GM18520 (cell line): ENCODE results near the gene VPS33A.
"Not testable (repeated sequence)": the region's sequence is repeated elsewhere in the genome, so short reads cannot be mapped to it uniquely, and the experiment has no call there.

Experiments used
- ATAC-seq: cut with Tn5 transposase; IDR thresholded peaks from one replicate; pipeline ENCODE4 v1.9.1; 2021; ENCODE audit not compliant: unreplicated experiment

Gene VPS33A

DNA sequence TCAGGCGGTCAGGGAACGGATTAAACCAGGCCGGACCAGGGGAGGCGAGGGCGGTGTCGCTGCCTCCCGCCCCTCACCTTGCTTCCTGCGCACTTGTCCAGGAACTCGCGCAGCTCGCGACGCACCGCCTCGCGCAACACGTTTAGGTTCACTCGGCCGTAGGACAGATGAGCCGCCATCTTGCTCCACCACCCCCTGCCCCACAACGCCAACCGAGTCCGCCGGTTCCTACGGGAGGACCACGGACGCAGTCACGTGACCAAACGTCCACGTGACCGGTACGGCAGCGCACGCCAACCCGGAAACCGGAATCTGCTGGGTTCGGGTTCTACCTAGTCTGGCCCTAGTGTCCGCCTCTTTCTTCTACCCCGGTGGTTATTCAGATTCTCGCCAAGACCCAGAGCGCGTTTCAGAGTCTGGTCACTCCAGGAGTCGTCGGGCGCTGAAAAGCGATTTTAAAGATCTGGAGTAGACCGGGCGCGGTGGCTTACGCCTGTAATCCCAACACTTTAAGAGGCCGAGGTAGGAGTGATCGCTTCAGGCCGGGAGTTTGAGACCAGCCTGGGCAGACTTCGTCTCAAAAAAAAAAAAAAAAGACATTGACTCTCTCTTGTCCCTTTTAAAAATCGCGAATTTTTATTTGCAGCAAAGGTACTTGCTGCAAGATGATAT, at the start of gene VPS33A:
VPS33A (minus strand) TSS at position 265 of the 672 bp plus-strand sequence; CDS start at position 179, 86 bp downstream.
- peak; percentile 88 for ATAC-seq

DNA sequence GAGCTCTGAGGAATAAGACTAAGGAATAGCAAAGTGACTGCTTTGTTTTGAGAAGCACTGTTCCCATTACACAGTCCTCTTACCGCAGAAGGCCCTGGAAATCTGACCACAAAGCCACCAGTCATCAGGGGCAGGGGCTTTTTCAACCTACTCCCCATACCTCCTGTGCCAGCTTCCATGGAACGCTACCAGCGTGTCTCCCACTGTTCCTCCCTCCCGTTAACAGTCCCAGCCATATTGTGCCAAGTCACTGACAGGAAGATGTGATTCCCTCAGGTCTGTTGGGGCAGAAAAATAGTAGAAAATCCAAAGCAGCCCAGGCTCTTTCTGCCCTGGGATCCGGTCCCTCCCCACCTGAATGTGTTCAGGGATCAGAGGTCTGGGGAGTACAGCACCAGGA, 46.6 kb upstream of the VPS33A start:
- ATAC-seq, result no peak

DNA sequence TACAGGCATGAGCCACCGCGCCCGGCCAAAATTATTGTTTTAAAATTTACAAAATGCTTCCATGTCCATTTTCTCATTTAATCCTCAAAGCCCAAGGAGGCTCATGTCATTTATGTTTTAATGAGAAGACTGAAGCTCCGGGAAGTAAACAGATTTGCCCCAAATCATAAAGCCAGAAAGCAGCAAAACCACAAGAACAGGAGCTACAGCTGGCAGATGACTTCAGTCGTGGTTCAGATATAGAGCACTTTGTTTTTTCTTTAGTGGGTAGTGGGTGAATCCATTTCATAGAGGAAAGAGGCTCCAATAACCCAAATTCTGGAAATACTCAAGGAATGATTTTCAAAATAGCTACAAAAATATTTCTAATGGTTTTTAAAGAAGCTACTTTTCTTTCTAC, 45.4 kb upstream of the VPS33A start:
- ATAC-seq, result no peak

DNA sequence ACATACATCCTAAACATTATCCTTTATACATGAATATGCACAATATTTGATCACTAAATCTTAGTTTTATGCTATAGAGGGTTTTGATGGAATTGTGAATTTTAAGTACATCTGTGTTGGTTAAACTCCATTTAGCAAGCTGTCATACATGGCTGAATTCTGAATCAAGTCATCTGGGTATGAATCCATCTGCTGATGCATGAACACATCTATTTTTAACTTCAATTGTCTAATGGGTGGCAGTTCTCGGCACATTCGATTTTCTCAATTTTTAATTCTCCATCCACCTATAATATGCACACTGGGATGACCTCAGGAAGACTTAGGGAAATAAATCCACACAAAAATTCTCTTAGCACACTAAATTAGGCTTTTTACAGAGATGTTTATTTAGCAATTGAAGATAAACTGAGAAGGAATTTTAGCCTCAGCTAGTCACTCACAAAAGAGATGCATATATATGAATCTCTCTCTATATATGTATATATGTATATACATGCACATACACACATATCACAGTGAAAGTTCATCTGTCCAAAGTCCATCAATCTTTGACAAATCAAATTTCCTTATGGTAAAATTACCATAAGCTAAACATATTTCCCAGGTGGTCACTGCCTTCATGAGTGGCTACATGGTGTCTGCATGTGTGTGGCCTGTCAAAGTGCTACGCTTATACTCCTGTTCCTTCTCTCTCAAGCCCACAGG, 44.5 kb upstream of the VPS33A start:
- ATAC-seq, result no peak

DNA sequence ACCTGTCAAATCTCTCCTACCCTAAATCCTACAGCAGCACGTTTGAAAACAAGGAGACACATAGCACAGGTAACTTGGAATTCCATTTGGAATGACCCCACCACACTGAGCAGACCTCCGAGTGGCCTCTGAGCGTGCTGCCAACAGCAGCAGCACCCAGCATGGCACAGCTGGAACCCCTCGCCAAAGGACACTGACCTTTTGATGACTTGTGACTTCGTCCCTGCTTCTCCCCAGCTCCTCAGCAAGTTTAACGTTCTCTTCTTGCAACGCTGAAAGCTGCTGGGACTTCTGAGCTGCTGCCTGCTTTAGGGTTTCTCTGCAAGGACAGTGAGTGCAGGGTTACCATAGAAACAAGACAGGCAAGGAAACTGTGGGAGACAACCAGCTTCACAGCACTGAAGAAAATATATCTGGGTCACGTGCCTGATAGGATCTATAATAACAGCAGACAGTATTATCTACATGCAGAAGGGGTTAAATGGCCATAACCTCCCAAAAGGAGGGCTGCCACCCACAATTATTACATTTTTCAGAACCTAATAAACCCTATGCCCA, 43.3 kb upstream of the VPS33A start:
- ATAC-seq, result no peak

DNA sequence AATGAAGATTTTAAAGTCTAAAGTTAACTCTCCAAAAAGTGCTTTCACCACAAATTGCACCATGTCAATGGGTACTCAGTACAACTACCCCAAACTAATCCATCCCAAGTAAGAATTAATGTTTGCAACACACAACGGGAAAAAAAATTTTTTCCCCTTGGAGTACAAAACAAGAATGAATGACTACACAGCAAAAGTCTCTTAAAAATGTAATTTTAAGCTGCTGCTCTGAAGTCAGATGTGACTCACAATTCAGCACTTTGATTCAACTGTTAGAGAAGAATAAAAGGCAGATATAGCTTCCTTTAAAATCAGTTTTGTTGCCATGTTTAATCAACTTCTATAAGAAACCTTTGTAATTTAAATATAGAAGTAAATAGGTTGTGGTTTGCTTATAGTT, 42.5 kb upstream of the VPS33A start:
- no peak for ATAC-seq

DNA sequence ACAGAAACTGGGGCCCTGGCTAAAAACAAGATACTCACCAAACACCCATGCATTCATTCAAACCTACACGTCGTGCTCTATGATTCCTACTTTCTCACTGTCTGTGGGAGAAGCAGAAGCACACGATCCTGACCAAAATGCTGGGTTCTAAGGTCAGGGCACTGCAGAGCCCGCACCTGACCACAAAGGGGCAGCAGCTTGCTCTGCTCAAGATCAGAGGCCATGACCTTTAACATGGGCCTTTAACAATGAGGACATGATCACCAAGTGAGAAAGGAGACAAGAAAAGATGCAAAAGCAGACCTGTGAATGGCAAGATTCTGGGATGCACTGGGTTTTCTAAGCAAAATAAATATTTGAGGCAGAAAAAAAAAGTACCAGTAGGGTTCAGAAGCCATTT, 40.1 kb upstream of the VPS33A start:
- no peak for ATAC-seq

DNA sequence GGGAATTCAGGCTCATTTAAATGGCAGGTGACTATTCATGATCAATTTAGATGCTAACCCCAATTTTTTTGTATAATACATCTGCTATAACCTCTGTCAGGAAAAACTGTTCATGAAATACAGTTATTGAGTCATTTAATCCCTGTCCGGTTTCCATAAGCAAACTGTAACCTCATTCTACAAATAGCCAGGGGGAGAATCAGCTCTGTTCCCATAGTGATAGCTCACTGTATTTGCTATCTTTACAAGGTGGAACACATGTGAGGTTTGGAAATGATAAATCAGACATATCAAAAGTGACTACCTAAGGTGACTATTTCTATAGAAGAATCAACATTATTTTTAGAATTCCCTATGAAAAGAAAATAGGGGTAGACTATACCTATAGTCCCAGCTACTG, 38.6 kb upstream of the VPS33A start:
- ATAC-seq, result no peak

DNA sequence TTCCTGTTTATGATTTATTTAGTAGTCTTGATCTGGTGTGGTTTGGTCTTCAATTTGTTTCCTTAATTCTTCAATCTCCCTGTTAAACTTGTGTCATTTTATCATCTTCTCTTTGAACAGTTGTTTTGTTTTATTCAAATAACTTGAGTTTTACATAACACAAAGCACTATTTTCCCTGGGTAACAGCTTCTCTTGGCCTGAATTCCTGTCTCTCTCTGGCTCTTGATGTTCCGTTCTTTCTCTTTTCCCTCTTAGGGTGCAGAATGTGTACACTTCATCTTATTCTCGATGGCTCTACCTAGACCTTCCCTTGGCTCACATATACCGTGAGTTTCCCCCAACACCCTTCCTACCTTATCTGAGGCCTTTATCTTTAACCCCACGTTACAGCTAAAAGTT, 36.8 kb upstream of the VPS33A start:
- no peak for ATAC-seq

DNA sequence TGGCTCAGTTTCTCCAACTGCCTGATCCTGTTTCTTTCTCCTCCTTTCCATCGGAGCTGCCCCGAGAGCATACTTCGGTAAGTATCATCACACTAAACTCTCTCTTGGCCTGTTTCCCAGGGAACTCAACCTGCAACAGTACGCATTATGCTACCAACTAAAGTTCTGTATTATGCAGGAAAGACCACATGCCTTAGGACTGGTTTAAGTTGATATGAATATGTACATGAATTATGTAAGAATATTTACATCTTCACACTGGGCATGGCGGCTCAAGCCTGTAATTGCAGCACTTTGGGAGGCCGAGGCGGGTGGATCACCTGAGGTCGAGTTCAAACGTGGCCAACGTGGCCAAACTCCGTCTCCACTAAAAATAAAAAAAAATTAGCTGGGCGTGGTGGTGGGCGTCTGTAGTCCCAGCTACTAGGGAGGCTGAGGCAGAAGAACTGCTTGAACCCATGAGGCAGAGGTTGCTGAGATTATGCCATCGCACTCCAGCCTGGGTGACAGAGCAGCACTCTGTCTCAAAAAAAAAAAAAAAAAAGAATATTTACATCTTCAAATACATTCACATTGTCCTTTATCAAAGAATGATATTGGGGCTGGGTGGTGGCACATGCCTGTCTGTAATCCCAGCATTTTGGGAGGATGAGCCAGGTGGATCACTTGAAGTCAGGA, 31.9 kb upstream of the VPS33A start:
- ATAC-seq, result no peak

DNA sequence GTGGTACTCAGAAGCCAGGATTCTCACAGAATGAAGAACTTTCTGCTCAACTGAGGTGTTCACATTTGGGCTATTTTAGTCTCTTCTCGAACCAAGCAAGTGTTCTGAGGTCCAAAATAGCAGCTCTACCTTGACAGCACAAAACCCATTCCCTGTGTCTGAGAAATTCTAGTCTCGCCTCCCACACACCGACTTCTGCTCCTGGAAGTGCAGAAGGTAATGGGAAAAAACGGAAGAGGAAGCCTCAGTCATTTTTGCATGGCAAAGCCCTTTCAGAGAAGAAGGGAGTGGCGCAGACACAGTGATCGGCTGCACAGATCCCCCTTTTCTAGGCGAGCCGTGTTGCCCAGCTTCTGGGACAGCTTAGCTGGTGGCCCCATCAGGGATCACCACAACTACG, 31.2 kb upstream of the VPS33A start:
- no peak for ATAC-seq

DNA sequence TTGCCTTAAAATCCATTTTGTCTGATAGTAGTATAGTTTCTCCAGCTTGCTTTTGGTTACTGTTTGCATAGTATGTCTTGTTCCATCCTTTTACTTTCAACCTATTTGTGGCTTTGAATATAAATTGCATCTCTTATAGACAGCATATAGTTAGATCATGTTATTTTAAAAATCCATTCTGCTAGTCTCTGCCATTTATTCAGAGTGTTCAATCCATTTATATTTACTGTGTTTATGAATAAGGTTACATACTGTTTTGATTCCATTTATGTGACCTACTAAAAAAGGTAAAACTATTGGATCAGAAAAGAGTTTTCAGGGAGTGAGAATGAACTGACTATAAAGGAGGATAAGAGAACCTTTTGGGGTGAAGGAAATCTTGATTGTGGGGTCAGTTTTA, 29.6 kb upstream of the VPS33A start:
- no peak for ATAC-seq

DNA sequence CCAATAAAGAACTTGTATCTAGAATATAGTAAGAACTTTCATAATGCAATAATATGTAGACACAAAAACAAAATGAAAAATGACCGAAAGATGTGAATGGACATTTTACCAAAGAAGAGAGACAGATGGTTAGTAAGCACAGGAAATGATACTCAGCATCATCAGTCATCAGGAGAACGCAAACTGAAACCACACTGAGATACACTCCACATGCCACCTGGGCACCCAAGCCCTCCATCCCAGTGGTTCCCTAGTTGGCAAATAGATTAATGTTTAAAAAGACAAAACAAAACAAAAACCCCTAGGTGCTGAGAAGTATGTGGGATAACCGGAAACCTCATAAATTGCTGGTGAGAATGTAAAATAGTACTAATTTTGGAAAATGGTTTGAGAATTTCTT, 26.8 kb upstream of the VPS33A start:
- ATAC-seq, result no peak

DNA sequence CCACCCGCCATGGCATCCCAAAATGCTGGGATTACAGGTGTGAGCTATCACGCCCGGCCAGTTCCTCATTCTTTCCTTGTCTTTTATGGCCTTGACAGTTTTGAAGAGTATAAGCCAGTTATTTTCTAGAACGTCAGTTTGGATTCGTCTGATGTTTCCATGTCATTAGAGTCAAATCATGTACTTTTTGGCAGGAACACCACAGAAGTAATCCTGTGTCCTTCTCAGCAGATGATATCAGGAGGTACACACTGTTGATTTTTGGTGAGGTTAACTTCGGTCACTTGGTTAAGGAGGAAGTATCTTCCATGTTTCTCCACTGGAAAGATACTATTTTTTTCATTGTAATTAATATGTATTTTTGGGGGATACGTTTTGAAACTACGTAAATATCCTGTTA, 25.1 kb upstream of the VPS33A start:
- ATAC-seq, result no peak

DNA sequence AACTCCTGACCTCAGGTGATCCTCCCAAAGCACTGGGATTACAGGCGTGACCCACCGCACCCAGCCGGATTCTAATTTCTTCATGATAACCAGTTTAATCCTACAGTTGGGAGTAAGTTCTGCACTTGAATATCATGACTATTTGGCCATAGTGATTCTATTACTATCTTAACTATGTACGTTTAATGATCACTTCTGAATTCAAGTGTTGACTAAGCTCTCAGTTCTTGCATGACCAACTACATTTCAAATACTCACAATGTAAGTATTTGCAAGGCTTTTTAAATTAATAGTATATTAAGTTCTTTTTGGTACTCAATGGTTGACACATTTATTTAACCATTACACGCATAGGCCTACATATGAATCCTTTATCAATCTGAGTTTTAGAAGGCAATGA, 17.4 kb upstream of the VPS33A start:
- ATAC-seq, result no peak

DNA sequence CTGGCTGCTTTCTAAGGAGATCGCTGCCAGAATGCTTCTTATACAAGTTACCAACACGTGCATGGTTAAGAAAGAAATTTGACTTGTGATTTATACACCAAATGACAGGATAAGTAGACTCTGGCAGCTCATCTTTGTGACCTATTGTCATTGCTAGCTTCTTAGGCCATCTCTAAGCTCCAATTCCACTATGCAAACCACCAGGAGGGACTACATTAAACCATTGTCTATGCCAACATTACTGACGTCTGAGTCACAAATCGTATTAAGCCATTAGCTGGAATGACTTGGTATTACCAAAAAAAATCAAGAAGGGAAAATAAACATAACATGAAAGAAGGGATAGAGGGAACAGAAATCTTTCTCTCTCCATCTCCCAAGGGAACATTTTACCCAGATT, 15.8 kb upstream of the VPS33A start:
- no peak for ATAC-seq

DNA sequence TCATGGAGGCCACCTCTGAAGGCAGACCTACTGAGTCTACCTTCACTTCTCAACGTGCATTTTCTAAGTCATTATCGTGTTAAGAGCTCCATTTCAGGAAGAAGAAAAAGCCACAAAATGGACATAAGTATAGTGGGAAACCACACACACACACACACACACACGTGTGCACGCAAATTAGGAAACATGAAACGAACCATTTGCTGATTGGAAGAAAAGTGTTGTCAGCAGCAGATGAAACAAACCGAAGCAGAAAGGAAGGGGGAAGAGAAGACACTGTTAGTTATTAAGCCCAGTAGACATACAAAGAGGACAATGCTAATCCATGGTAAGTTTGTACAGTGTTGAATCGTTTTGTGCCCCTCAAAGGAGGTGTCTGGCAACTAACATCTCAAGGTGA, 9.9 kb upstream of the VPS33A start:
- ATAC-seq, result no peak

DNA sequence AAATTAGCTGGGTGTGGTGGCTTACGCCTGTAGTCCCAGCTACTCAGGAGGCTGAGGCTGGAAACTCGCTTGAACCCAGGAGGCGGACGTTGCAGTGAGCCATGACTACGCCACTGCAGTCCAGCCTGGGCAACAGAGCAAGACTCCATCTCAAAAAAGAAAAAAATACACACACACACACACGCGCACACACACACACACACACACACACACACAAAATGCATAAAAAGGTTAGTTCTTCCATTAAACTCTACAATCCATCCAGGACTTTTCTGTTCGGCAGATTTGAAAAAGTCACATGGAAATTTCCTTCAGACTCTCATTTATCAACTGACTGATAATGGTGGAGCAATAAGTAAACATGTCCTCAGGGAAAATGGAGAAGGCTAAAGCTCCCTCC, 9.2 kb upstream of the VPS33A start:
- ATAC-seq, result no peak

DNA sequence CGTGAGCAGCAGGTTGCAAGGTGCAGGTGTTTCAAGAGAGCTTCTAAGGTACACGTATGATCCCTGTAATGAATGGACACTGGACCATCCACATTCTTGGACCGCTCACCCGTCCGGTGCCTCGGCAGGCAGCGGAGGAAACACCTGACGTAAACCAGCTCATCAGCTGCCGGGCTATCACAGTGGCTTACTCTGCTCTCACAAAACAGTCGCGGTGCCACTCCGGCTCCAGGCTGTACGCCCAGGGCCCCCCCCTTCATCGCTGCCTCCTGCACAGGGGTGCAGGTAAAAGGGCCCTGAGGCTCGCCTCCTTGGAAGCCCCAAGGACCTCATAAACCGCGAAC, 436 bp downstream of the VPS33A start:
- ATAC-seq, result peak; percentile 18

DNA sequence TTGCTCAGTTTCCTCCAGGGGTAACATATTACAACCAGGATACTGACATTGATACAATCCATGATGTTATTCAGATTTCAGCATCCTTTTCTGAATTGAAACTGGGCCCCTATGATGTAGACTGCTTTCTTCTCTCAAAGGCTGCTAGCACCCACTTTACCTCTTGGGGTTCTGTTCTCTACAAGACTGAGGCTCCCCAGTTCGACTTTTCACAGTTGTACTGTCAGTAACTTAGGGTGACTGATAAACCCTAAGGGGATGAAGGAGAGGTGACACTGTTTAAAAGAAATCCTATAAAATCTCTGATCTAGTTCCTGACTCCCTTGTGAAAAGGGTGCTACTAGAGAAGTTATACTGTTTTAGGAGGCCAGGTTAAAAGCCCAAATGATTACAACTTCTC, 818 bp downstream of the VPS33A start:
- ATAC-seq, result peak; percentile 5

DNA sequence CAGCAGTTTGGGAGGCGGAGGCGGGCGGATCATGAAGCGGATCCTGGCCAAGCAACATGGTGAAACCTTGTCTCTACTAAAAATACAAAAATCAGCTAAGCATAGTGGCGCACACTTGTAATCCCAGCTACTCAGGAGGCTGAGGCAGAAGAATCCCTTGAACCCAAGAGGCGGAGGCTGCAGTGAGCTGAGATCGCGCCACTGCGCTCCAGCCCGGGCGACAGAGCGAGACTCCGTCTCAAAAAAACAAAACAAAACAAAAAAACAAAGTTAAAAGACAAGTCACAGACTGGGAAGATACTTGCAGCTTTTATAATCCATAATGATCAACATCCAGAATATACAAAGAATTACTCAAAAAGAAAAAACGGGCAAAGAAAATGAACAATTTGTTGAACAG, 5.6 kb downstream of the VPS33A start:
- ATAC-seq, result not testable (repeated sequence)

DNA sequence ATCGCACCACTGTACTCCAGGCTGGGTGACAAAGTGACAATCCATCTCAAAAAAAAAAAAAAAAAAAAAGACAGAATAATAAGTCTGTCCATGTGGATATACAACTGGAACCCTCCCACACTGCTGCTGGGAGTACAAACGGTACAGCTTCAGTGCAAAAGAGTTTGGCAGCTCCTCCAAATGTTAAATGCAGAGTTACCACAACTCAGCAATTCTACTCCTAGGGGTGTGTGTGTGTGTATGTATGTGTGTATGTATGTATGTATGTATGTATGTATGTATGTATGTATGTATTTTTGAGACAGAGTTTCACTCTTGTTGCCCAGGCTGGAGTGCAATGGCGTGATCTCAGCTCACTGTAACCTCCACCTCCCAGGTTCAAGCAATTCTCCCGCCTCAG, 7.4 kb downstream of the VPS33A start:
- not testable (repeated sequence) for ATAC-seq
